GM13977 (cell line): ENCODE data around the gene COL13A1.

Experiments
- DNase-seq: peaks from one replicate; pipeline ENCODE4 v3.0.0; 2012; ENCODE audit warnings: low spot score
- CTCF ChIP-seq: IDR thresholded peaks from 2 replicates; pipeline ENCODE4 v1.5.1; 2012; ENCODE audit warnings: mild to moderate bottlenecking, control low read depth; ENCODE audit not compliant: insufficient read depth; ENCODE audit errors: extremely low read depth, missing control alignments
- in situ Hi-C: fragments of 300-500 bp; cut with MboI; formaldehyde crosslinking; loops from one replicate; pipeline ENCODE4 v1.12.0; 2022; ENCODE audit warnings: low sequenced_read_pairs, low pct_unique_long_range_greater_than_20kb, mixed read lengths, inconsistent platforms; ENCODE audit not compliant: unreplicated experiment

Gene COL13A1

GRCh38 chr10:69973678-69974077, 172.0 kb downstream of the COL13A1 start:
- no peak for DNase-seq
- no peak for TF ChIP-seq CTCF
- in situ Hi-C loops: no loop called here

GRCh38 chr10:69974551-69975155, 172.9 kb downstream of the COL13A1 start:
- TF ChIP-seq CTCF: no peak
- DNase-seq: no peak
- in situ Hi-C loops: no loop called here

- in situ Hi-C loops: no loop called here
Observed at GRCh38 chr10:69976795-69977546, 175.3 kb downstream of the COL13A1 start.

GRCh38 chr10:69979174-69979573, 177.5 kb downstream of the COL13A1 start:
- TF ChIP-seq CTCF: no peak
- no peak for DNase-seq
- in situ Hi-C loops: no loop called here

More at GRCh38 chr10:69976795-69977546, 175.3 kb downstream of the COL13A1 start:
- DNase-seq: no peak
- no peak for TF ChIP-seq CTCF

- in situ Hi-C loops: no loop called here
- TF ChIP-seq CTCF: no peak
- DNase-seq: no peak
Observed at GRCh38 chr10:69980672-69981071, 179.0 kb downstream of the COL13A1 start.

- no peak for TF ChIP-seq CTCF
- no peak for DNase-seq
- in situ Hi-C loops: no loop called here
Observed at GRCh38 chr10:69988094-69988493, 186.4 kb downstream of the COL13A1 start.
